Fibroblast of gingiva (primary cell): Measurements from ENCODE around the gene NGLY1.

Experiments
- DNase-seq: peaks from one replicate; pipeline ENCODE4 v3.0.0-alpha.2; 2011; ENCODE audit warnings: low read depth

NGLY1 gene

GRCh38 chr3:25711090-25711489 is 72.2 kb downstream of the NGLY1 start:
- DNase-seq: no peak

- no peak for DNase-seq
Observed at GRCh38 chr3:25708036-25708435, 75.2 kb downstream of the NGLY1 start.

DNA sequence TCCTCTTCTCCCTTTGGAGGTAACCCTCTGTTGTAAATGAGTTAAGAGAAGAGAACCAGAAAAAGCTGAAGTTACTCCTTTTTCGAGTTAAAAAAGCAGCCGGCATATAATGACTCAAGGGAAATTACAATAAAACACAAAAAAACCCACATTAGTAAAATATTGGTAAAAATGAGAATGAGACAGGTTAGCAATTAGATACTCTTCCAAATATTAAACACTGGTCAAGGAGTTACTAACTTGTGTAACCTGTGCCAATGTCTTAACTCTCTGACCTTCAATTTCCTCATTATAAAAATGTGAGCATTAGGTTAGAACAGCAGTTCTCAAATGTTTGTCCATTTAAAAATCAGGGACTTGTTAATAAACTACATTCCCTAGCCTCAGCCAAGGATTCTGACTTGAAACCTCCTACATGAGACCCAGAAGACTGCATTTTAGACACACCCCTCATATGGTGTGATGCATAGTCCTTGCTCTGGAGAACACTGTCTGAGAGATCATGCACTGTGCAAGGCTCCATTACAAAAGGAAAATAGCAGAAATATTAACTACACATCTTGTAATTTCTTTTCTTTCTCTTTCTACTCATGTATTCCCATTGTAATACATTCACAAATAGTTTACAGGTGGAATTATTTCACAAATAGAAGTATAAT is 75.8 kb downstream of the NGLY1 start:
- no peak for DNase-seq

- no peak for DNase-seq
Observed at GRCh38 chr3:25706213-25706612, 77.0 kb downstream of the NGLY1 start.

DNA sequence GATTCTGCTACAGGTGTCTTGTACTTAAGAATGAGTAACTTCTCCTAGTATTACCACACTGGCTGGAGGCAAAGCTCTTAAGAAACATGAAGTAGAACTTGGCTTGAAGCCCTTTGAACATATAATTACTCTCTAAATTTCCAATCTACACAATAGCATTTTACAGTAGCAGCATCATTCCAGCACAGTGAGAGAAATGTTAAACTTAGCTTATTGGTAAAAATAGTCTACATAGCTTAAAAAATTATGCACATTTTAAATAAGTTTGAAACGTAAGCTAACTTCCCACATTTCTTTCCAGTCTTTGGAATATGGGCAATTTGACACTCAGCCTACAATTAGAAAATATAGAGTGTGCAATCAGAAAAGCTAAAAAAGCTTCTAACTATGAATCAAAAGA is 85.7 kb downstream of the NGLY1 start:
- DNase-seq: no peak

DNA sequence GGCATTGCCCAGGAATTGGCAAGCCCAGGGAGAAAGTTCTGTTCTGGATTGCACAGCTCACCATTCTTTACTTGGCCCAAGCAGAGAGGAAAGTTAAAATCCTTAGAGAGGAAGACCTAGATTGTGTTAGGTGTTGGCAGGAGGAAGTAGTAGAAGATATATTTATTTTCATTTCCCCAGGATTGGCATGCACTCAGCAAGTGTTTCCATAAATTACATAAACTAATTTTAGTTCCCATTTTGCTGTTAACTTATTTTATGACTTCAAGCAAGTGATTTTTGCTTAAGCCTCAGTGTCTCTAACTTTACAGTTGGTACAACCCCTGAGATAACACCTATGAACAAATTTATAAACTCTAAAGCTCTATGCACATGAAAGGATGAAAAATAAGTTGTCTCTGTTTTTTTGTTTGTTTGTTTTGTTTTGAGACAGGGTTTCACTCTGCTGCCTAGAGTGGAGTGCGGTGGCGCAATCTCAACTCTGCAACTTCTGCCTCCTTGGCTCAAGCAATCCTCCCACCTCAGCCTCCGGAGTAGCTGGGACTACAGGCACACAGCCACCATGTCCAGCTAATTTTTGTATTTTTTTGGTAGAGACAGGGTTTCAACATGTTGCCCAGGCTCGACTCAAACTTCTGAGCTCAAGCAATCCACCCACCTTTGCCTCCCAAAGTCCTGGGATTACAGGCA is 87.4 kb downstream of the NGLY1 start:
- DNase-seq: no peak

DNA sequence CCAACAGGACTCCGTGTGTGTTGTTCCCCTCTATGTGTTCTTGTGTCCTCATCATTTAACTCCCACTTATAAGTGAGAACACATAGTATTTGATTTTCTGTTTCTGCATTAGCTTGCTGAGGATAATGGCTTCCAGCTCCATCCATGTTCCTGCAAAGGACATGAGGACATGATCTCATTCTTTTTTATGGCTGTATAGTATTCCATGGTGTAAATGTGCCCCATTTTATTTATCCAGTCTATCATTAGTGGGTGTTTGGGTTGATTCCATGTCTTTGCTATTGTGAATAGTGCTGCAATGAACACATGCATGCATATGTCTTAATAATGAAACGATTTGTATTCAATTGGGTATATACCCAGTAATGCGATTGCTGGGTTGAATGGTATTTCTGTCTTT is 90.0 kb downstream of the NGLY1 start:
- DNase-seq: no peak

GRCh38 chr3:25692341-25692740 is 90.9 kb downstream of the NGLY1 start:
- DNase-seq: no peak

DNA sequence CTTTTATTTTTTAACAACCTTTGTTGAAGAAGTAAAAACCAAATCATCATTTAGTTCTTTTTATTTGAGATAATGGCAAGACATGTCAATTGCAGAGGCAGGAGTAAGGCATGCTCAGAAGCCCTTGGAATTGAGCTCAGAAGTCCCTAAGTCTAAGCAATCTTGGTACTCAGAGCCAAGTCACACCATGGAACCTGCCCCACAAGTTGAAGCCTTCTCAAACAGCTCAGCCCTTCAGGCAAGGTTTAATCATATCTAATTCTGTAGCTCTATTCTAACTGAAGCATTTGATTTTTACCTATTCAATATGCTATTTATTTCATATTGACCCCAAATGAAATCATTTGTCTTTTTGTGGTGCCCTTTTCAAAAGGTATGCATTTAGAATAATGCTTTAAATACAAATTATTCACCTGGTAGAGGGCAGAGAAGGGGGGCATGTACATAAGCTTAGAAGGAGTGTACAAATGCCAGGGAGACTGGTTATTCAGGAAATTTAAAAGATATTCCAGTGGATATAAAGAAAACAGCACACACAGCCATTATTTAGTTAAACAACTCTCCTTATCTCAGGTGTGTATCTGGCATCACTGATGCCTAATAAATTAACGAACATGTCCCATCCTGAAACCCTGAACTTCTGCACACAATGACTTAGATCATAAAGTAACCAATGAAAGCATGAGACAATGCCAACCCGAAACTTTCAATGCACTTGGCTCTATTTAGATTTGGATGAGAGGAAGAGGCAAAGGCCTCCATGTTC is 92.3 kb downstream of the NGLY1 start:
- no peak for DNase-seq

DNA sequence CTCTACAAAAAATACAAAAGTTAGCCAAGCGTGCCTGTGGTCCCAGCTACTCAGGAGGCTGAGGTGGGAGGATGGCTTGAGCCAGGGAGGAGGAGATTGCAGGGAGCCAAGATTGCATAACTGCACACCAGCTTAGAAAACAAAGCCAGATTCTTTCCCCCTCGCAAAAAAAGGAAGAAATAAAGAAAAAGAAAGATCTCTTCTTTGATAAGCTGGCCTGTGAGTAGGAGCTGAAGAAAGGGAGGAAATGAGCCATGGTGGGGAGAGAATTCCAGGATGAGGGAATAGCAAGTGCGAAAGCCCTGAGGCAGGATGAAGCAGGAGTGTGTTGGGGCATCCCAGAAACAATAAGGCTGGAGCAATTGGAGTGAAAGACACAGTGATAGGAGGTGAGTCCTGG is 94.0 kb downstream of the NGLY1 start:
- no peak for DNase-seq

DNA sequence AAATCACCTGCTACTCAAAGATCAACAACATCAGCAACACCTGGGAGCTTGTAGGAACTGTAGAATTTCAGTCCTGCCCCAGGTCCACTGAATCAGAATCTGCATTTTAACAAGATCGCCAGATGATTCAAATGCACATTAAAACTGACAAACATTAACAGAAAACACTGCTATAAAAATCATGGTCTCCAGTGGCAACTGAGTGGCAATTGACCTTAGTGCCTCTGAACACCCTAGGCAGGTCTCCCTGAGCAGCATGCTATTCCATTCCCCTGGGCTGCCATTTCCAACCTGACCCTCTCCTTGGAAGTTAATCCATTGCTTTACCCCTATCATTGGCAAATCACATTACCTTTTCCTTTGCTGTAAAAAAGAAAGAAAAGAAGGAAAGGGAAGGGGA is 95.5 kb downstream of the NGLY1 start:
- DNase-seq: no peak

DNA sequence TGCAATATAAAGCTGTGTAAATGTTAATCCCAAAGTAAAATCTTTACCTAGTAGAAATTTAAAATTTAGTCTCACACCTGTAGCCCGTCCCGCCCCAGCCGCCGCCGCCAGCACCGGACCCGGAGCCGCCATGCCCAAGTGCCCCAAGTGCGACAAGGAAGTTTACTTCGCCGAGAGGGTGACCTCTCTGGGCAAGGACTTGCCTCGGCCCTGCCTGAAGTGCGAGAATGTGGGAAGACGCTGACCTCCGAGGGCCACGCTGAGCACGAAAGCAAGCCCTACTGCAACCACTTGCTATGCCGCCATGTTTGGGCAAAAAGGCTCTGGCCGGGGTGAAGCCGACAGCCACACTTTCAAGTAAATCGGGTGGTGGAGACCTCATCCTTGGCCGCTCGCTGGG is 96.5 kb downstream of the NGLY1 start:
- no peak for DNase-seq

GRCh38 chr3:25683882-25684281 is 99.4 kb downstream of the NGLY1 start:
- no peak for DNase-seq

DNA sequence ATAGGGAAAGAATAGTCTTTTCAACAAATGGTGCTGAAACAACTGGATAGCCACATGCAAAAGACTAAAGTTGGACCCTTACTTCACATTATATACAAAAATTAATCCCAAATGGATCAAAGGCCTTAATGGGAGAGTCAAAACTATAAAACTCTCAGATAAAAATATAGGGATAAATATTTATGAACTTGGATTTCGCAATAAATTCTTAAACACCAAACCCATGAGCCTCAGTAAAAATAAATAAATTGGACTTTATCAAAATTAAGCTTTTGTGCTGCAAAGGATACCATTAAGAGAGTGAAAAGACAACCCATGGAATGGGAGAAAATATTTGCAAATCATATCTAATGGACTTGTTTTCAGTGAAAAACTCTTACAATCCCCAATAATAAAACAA is 99.8 kb downstream of the NGLY1 start:
- no peak for DNase-seq

DNA sequence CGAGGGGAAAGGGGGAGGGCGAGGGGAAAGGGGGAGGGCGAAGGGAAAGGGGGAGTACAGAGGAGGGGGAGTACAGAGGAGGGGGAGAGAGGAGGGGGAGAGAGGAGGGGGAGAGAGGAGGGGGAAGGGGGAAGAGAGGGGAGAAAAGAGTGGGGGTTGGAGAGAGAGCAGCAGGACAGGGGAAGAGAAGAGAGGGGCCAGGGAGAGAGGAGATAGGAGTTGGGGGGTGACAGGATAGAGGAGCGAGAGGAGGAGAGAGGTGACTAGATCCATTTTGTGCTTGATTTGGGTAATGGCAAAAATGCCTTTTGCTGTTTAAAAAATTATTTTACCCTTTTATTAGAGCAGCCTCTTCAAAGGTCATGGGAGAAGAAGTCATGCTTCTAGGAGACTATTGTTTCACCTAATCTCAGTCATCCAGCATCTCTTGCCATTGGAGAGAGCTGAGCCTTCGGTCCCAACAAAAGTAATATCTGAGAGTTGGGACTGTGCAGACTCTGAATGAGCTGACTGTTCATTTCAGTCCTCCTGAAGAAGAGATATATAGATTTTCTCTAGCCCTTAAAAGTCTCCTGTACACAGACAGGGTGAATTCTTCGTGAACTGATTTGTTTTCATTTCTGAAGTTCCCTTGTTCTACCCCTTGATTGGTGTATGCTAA is 103.5 kb downstream of the NGLY1 start:
- DNase-seq: no peak

DNA sequence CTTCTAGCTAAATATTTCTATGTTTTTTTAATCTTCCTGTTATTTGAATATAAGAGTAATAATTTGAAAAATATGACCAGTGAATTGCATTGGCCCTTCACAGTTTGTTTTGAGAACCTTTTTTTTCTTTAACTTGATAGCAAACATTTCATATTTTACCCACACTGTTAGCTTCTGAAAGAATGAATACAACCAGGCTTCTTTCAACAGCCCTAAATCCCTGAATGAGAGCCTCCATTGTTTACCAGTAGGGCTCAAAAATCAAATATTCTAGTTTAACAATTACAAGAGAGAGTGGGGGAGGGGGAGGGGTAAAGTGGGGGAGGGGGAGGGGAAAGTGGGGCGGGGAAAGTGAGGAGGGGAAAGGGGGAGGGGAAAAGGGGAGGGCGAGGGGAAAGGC is 104.1 kb downstream of the NGLY1 start:
- no peak for DNase-seq

GRCh38 chr3:25678581-25678980 is 104.7 kb downstream of the NGLY1 start:
- DNase-seq: no peak

- DNase-seq: no peak
Observed at GRCh38 chr3:25677121-25677520, 106.1 kb downstream of the NGLY1 start.

GRCh38 chr3:25674670-25675069 is 108.6 kb downstream of the NGLY1 start:
- DNase-seq: no peak

GRCh38 chr3:25673738-25674298 is 109.4 kb downstream of the NGLY1 start:
- DNase-seq: no peak
